Hematopoietic multipotent progenitor cell (in vitro differentiated cells): ENCODE results near the gene GARIN3. TPM values are rescaled to one million over a fixed set of nuclear protein-coding genes. Genes with fewer than 3 reads are reported as not detected.

Source experiments
- DNase-seq, 3 donors: peaks; one replicate each; pipeline ENCODE4 v3.0.0-alpha.2; 2011 to 2015; ENCODE audit warnings: low read depth in 2 of 3, low spot score in 2 of 3
- total RNA-seq: library from RNA; depleted of rRNA; stranded (reverse); fragments of >200 nt; gene quantifications from one replicate; pipeline ENCODE4 v1.2.3, GENCODE V29; 2012

The GARIN3 gene
- total RNA-seq, 1 donor = not detected

GRCh38 chr5:157150995-157151394 lies 15.1 kb downstream of the GARIN3 start:
- DNase-seq = no peak

GRCh38 chr5:157148734-157149615 lies 17.1 kb downstream of the GARIN3 start:
- DNase-seq = peak; percentile 69 to 87 (median 70)

- peak in 1 of 3 donors; percentile 22 for DNase-seq
Observed at GRCh38 chr5:157143127-157143971, 22.7 kb downstream of the GARIN3 start.

GRCh38 chr5:157142317-157143126 lies 23.5 kb downstream of the GARIN3 start, which contains the start of gene MED7:
Gene MED7, minus strand, starts transcription at chr5:157142865. Its CDS starts 3,434 bp downstream, at chr5:157139431.
- DNase-seq = peak; percentile 89 to 99 (median 99)

- no peak for DNase-seq
Observed at GRCh38 chr5:157137691-157138090, 28.4 kb downstream of the GARIN3 start.

- DNase-seq = no peak
Observed at GRCh38 chr5:157132281-157132612, 33.8 kb downstream of the GARIN3 start.

GRCh38 chr5:157130925-157131324 lies 35.1 kb downstream of the GARIN3 start:
- peak in 2 of 3 donors; percentile 66 to 78 for DNase-seq

GRCh38 chr5:157121709-157122108 lies 44.4 kb downstream of the GARIN3 start:
- DNase-seq = no peak

- DNase-seq = no peak
Observed at GRCh38 chr5:157120102-157120501, 46.0 kb downstream of the GARIN3 start.

- no peak for DNase-seq
Observed at GRCh38 chr5:157116483-157116954, 49.5 kb downstream of the GARIN3 start.

GRCh38 chr5:157115502-157115901 lies 50.6 kb downstream of the GARIN3 start:
- no peak for DNase-seq

GRCh38 chr5:157115012-157115411 lies 51.1 kb downstream of the GARIN3 start:
- DNase-seq = no peak

- no peak for DNase-seq
Observed at GRCh38 chr5:157113002-157113401, 53.1 kb downstream of the GARIN3 start.

Other genes starting within 250 kb of the GARIN3 start
- gene TIMD4, start 203.0 kb downstream of the GARIN3 start, total RNA-seq = not detected
- gene HAVCR1, start 107.1 kb downstream of the GARIN3 start, total RNA-seq = 0.54 TPM
- gene HAVCR2, start 57.2 kb downstream of the GARIN3 start, total RNA-seq = 5.9 TPM
- 6.2 TPM for gene MED7, start 23.4 kb downstream of the GARIN3 start, total RNA-seq
- 0.27 TPM for gene ITK, start 14.6 kb upstream of the GARIN3 start, total RNA-seq
- 191 TPM for gene CYFIP2, start 99.9 kb upstream of the GARIN3 start, total RNA-seq